ENCODE results near the gene FBLIM1. TPM values are rescaled to one million over a fixed set of nuclear protein-coding genes. Genes with fewer than 3 reads are reported as not detected.

The FBLIM1 gene
- total RNA-seq, 1 donor: not detected

DNA sequence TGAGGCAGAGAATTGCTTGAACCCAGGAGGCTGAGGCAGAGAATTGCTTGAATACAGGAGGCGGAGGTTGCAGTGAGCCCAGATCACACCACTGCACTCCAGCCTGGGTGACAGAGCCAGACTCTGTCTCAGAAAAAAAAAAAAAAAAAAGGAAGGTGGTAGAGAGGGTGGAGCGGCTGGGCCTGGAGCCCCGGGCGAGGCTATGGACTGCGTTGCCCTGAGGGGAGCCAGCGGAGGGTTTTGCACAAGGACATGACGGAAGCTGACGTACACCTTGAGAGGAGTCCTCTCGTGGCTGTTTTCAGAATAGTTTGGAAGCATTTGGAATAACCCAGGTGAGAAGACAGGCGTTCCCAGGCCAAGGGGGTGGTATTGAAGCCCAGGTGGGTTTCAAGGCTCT is 6.9 kb upstream of the FBLIM1 start:
- no peaks in the 10 kb centered on the region for H3K9me3 ChIP-seq (ENCODE audit: low read depth, low read length)
- H3K4me1 ChIP-seq (ENCODE audit: insufficient read depth, low read length): peaks cover 5% of the 10 kb centered on the region
- no peak overlapping the region for H3K4me3 ChIP-seq (ENCODE audit: low read length)
- peaks cover 6% of the 10 kb centered on the region for H3K27me3 ChIP-seq (ENCODE audit: insufficient read depth, low read length)

DNA sequence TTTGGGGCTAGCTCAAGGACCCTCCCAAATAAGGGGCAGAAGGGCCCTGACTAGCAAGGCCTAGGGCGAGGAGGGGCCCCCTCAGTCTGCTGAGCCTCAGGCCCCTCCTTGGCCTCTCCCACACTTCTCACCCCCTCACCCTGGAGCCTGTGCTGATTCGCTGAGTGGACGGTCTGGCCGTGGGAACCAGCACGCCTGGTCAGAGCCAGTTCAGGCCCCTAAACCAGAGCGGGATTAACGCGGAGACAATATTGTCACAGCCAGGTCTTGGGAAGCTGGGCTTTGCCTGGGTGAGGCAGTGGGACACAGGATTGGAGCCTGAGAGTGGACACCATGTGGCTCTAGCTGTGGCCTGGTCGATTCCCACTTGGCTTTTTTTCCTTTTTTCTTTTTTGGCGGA is 4.8 kb upstream of the FBLIM1 start:
- H3K4me3 ChIP-seq (ENCODE audit: low read length): no peak overlapping the region

DNA sequence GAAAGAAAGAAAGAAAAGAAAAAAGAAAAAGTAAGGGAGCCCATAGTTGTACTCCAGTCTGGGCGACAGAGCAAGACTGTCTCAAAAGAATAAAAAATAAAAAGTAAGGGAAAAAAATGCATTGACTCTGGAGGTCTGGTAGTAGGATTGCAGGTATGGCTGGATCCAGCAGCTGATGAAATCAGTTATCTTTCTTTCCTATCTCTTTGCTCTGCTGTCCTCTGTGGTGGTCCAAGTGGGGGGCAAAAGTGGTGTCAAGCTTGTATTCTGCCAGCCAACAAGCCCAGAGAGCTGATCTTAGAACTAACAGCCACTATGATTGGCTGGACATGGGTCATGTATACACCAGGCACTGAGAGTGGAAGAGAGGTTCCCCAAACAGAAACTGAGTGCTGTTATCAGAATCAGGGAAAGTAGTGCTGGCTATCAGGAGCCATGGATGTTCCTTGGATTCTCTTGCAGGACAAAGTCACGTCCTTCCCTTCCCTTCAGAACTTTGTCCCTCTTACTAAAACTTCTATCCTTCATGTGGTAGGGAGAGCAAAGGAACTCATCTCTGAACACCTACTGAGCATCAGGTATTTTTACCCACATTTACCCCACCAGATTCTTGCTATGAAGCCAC is 3.5 kb upstream of the FBLIM1 start:
- Histone ChIP-seq H3K27me3 (ENCODE audit: insufficient read depth, low read length) (peaks cover 28% of the 10 kb centered on the region), H3K9me3 (ENCODE audit: low read depth, low read length) (no peaks in the 10 kb centered on the region), H3K4me3 (ENCODE audit: low read length) (no peak overlapping the region), H3K4me1 (ENCODE audit: insufficient read depth, low read length) (peaks cover 10% of the 10 kb centered on the region)

More for the DNA sequence above, 4.8 kb upstream of the FBLIM1 start:
- H3K27me3 ChIP-seq (ENCODE audit: insufficient read depth, low read length): peaks cover 21% of the 10 kb centered on the region
- peaks cover 6% of the 10 kb centered on the region for H3K4me1 ChIP-seq (ENCODE audit: insufficient read depth, low read length)
- no peaks in the 10 kb centered on the region for H3K9me3 ChIP-seq (ENCODE audit: low read depth, low read length)

DNA sequence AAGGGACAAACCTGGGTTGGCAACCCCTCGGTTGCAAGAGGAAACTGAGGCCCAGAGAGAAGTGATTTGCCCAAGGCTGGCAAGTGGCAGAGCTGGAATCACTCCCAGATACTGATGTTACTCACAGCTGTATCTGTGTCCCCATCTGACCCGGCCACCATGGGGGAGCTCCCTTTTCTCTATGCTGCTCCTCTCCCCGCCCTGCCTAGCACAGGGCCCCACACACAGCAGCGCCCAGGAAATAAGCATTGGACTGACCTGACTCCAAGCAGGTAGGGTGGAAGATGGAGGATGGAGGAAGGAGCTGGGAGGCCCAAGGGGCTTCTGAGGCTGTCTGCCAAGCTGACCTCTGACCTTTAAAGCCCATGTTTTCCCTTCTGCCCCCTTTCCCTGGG is 3.0 kb upstream of the FBLIM1 start:
- Histone ChIP-seq H3K27me3 (ENCODE audit: insufficient read depth, low read length) (peaks cover 32% of the 10 kb centered on the region), H3K4me3 (ENCODE audit: low read length) (no peak overlapping the region), H3K4me1 (ENCODE audit: insufficient read depth, low read length) (peaks cover 10% of the 10 kb centered on the region), H3K9me3 (ENCODE audit: low read depth, low read length) (no peaks in the 10 kb centered on the region)

DNA sequence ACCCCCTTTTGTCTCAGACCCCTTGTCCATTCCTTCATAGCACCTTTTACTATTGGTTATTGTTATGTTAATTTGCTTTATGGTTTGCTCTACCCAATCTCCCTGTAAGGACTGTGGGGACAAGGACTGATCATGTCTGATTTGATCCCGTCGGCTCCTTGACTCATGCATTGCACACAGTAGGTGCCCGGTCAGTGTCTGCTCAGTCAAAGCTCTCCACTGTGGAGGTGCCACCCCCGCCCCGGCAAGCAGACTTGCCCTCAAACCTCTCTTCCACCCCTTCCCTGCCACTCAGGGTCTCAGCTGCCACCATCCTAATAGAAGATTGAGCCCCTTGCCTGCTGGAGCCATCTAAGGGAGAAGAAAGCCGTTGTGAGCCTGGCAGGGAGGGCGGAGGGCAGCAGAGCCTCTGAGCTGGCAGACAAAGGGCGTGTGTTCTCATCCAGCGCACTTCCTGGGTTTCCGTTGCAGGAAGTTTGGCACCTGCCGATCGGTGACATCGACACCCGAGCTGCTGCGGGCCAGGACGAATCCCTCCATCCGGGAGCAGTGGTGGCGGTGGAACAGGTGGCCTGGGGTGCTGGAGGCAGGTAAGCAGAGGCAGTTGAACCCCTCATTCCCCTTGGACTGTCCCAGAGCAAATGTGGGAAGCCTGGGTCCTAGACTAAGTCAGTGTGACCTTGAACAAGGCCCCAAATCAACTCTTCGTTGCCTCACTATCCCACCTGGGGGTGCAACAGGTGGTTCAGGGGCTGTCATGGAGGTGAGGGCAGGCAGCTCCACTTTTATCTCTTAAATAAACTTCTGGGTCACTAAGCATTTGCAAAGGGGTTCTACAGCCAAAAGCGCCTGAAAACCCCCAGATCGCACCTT is 2.2 kb upstream of the FBLIM1 start:
- peaks cover 10% of the 10 kb centered on the region for H3K4me1 ChIP-seq (ENCODE audit: insufficient read depth, low read length)
- no peaks in the 10 kb centered on the region for H3K9me3 ChIP-seq (ENCODE audit: low read depth, low read length)
- H3K27me3 ChIP-seq (ENCODE audit: insufficient read depth, low read length): peaks cover 39% of the 10 kb centered on the region
- H3K4me3 ChIP-seq (ENCODE audit: low read length): no peak overlapping the region

DNA sequence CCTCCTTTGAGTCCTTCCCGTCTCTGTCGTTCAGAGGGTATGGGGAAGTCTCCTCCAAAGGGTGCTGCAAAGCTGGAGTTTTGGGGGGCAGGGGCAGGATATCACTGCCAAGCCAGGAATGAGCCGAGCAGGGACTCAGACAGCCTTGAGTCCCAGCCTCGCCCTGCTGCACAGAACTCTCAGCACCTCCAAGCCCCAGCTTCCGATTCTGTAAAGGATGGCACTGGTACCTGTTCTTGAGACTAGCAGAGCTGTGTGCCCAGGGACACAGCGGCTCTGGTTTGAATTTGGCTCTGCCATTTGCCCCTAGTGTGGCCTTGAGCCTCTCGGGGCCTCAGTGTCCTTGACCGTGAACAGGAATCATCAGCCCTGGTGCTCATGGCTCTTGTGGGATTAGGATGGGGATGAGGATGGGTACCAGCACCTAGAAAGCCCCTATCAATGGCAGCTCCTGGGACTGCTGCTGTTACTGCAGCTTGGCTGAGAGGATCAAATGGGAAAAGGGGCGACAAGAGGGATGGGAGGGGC is 1.5 kb upstream of the FBLIM1 start:
- H3K4me1 ChIP-seq (ENCODE audit: insufficient read depth, low read length): peaks cover 10% of the 10 kb centered on the region
- no peak overlapping the region for H3K4me3 ChIP-seq (ENCODE audit: low read length)
- peaks cover 42% of the 10 kb centered on the region for H3K27me3 ChIP-seq (ENCODE audit: insufficient read depth, low read length)
- H3K9me3 ChIP-seq (ENCODE audit: low read depth, low read length): no peaks in the 10 kb centered on the region

DNA sequence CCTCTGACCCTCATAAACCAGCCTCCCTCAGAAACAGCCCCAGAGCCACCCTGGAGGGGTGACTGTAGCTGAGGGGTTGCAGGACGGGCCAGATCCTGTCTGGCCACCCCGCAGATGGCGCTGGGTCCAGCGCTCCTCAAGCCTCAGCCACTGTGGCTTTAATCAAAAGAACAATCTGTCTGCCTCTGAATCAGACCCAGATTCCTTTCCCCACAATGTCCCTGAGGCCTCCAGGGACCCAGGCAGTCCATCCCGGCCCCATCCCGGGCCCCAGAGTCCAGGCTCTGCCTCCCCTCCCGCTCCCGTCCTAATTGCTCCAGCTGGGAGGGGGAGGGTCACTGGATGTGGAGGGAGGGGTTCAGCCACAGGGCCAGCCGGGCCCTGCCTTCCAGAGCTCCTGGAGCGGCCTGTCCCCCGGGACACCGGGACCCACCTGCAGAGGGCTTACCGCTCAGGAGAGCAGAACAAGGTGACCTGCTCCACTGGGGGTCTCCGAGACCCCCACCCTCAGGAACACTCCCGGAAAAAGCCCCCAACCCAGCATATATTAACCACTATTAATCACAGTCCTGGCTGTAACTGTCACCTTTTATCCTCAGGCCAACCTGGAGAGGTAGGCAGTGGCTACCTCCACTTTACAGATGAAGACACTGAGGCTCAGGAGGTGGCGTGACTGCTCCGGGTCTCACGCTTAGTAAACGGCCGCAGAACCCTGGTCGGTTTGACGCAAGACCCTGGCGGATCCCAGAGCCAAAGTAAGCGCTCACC is 836 bp upstream of the FBLIM1 start:
- Histone ChIP-seq H3K9me3 (ENCODE audit: low read depth, low read length) (no peaks in the 10 kb centered on the region), H3K4me1 (ENCODE audit: insufficient read depth, low read length) (peaks cover 10% of the 10 kb centered on the region), H3K4me3 (ENCODE audit: low read length) (no peak overlapping the region), H3K27me3 (ENCODE audit: insufficient read depth, low read length) (peaks cover 42% of the 10 kb centered on the region)

DNA sequence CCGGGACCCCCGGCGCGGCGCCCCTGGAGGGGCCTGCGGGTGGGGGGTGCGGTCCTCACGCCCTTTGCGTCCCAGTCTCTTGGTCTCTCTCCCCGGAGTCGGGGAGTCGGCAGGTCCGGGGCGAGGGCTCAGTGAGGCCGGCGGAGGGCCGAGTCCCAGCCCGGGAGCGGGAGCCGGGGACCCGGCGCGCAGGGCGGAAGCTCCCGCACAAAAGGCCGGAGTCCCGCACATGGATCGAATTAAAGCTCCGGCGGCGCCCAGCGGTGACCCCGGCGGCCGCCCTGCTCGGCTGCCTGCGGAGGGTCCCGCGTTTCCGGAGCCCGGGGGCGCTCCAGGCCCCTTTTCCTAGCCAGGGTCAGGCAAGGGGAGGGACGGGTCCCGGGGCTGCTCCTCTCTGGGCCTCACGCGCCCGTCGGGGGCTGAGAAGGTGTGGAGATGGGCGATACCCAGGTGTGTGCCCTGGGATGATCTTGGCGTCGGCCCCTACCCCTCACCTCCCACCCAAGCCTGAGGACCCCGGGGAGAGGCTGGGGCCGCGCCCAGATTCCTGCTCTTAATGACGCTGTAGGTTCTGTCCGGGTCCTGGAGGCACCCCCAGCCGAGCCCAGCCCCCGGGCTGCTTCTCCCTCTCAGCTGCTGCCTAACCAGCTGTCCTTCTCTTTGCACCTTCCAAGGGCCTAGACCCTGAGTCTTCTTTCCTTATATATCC is 512 bp downstream of the FBLIM1 start:
- peaks cover 42% of the 10 kb centered on the region for H3K27me3 ChIP-seq (ENCODE audit: insufficient read depth, low read length)
- H3K4me3 ChIP-seq (ENCODE audit: low read length): no peak overlapping the region
- H3K4me1 ChIP-seq (ENCODE audit: insufficient read depth, low read length): peaks cover 10% of the 10 kb centered on the region
- H3K9me3 ChIP-seq (ENCODE audit: low read depth, low read length): no peaks in the 10 kb centered on the region

DNA sequence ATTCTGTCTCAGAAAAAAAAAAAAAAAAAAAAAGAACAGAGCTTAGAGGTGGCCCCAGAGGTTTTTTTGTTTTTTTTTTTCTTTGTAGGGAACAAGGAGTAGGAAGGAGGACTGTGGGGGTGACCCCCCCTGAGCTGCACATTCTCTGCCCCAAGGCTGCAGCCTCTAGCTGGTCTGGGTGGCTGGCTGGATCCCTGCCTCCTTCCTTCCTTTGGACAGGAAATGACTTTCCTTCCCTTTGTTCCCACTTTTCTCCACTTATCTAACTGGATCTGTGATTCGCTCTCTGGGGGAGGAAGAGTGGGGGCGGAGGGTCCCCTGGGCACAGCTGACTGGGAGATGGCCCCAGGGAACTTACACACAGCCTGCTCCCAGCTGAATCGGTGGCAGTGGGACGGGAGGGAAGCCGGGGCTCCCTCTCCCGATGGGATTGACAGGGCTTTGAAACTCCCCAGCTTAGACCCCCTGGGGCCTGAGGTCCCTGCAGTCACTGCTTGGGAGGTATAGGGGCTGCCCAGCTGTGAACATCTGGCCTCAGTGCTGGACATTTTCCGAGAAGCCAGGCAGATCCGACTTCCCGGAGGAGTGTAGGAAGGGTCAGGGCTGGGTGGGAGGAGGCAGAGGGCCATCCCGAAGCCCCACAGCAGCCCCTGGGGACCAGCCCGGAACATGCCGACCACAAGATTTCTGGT is 2.1 kb downstream of the FBLIM1 start:
- H3K9me3 ChIP-seq (ENCODE audit: low read depth, low read length): no peaks in the 10 kb centered on the region
- H3K4me1 ChIP-seq (ENCODE audit: insufficient read depth, low read length): peaks cover 10% of the 10 kb centered on the region
- peaks cover 42% of the 10 kb centered on the region for H3K27me3 ChIP-seq (ENCODE audit: insufficient read depth, low read length)
- no peak overlapping the region for H3K4me3 ChIP-seq (ENCODE audit: low read length)

DNA sequence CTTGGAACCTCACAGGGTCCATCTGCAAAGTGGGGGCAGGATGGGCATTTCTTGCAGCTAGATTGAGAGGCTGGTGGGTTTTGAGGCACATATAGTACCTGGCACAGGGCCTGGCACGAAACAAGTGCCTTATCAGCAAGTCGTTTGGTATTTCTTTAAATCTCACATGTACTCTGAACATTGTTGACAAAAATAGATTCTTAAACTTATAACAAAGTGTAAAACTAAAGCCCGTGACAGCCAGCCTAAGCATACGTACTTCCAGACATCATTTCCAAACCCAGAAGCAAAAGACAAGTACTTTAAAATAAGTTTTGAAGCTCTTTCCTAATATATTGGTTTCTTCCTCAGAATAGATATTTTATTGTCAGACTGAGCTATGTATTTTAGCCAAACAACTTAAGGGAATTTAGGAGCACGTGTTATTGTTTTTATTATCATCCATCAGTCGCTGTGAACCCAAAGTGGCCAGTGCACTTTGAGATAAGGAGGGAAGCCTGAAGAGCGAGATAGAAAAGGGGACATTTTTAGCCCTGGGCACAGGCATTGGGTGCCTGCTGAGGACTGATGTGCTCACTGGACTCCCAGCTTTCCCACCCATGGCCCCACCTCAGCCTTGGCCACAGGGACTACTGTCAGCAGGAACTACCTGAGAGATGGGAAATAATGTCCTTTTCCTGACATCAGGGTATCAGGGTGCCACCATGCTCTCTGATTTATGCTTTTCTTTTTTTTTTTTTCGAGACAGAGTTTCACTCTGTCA is 3.0 kb downstream of the FBLIM1 start:
- H3K4me3 ChIP-seq (ENCODE audit: low read length): no peak overlapping the region
- peaks cover 38% of the 10 kb centered on the region for H3K27me3 ChIP-seq (ENCODE audit: insufficient read depth, low read length)

DNA sequence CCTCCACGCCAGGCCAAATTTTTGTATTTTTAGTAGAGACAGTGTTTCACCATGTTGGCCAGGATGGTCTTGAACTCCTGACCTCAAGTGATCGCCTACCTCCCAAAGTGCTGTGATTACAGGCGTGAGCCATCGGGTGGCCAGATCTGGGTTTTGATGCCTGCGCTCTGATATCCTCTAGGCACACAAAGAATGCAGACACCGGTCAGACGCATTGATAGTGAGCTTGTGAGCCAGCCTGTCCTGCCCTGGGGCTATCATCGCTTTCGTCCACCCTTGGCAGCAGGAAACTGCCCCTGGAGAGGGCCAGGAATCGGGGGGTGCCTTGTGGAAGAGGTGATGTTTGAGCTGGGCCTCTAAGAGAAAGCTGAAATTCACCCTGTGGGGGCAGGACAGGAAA is 4.0 kb downstream of the FBLIM1 start:
- H3K4me3 ChIP-seq (ENCODE audit: low read length): no peak overlapping the region
- H3K9me3 ChIP-seq (ENCODE audit: low read depth, low read length): no peaks in the 10 kb centered on the region
- H3K27me3 ChIP-seq (ENCODE audit: insufficient read depth, low read length): peaks cover 28% of the 10 kb centered on the region
- H3K4me1 ChIP-seq (ENCODE audit: insufficient read depth, low read length): peaks cover 5% of the 10 kb centered on the region

More for the DNA sequence above, 3.0 kb downstream of the FBLIM1 start:
- Histone ChIP-seq H3K4me1 (ENCODE audit: insufficient read depth, low read length) (peaks cover 6% of the 10 kb centered on the region), H3K9me3 (ENCODE audit: low read depth, low read length) (no peaks in the 10 kb centered on the region)

DNA sequence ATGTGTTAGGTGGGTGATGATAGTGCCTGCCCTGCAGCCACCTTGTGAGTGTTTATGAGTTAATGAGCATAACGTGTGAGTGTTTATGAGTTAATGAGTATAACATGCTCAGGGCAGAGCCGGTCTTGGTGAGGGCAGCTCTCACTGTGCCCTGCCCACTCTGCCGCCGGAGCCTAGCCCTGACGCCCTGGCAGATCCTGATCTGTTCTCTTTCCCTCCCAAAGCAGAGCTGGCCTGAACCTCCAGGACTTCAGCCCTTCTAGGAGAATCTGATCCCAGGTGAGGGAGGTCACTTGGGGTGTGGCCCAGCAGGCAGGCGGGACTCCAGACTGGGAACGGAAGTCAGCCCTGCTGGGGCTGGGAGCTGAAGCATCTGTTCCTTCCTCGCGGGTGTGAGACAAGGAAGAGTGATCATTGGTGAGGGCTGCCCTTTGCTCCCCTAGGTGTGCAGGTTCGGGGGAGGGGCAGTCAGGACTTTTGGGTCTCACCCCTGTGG is 5.7 kb downstream of the FBLIM1 start:
- Histone ChIP-seq H3K27me3 (ENCODE audit: insufficient read depth, low read length) (peaks cover 17% of the 10 kb centered on the region), H3K9me3 (ENCODE audit: low read depth, low read length) (no peaks in the 10 kb centered on the region), H3K4me1 (ENCODE audit: insufficient read depth, low read length) (no peaks in the 10 kb centered on the region), H3K4me3 (ENCODE audit: low read length) (no peak overlapping the region)

DNA sequence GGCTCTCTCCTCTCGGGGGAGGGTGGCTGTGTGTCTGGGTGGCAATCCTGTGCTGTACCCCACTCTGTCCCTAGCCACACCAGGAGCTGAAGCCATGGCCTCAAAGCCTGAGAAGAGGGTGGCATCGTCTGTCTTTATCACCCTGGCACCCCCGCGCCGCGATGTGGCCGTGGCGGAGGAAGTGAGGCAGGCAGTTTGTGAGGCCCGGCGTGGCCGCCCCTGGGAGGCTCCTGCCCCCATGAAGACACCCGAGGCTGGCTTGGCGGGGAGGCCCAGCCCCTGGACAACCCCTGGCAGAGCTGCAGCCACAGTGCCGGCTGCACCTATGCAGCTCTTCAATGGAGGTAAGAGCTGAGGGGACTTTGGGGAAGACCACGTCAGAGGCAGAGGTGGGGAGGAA is 6.3 kb downstream of the FBLIM1 start:
- peaks cover 14% of the 10 kb centered on the region for H3K27me3 ChIP-seq (ENCODE audit: insufficient read depth, low read length)
- no peaks in the 10 kb centered on the region for H3K9me3 ChIP-seq (ENCODE audit: low read depth, low read length)
- no peaks in the 10 kb centered on the region for H3K4me1 ChIP-seq (ENCODE audit: insufficient read depth, low read length)
- H3K4me3 ChIP-seq (ENCODE audit: low read length): no peak overlapping the region

All from mononuclear cell (primary cell).